GM23248 (cell line): ENCODE measurements around the gene FAM241B.

Experiments
- EZH2 ChIP-seq: fragments of 200-600 bp; sonication (generic); IDR thresholded peaks from 2 replicates; pipeline ENCODE4 v1.6.1; 2018; ENCODE audit warnings: antibody characterized with exemption, mild to moderate bottlenecking; ENCODE audit not compliant: insufficient read depth, poor library complexity, severe bottlenecking
- EZH2phosphoT487 ChIP-seq: fragments of 200-600 bp; sonication (generic); IDR thresholded peaks from 2 replicates; pipeline ENCODE4 v1.6.1; 2018; ENCODE audit warnings: antibody characterized with exemption, moderate library complexity, mild to moderate bottlenecking, low read depth; ENCODE audit not compliant: insufficient read depth

DNA sequence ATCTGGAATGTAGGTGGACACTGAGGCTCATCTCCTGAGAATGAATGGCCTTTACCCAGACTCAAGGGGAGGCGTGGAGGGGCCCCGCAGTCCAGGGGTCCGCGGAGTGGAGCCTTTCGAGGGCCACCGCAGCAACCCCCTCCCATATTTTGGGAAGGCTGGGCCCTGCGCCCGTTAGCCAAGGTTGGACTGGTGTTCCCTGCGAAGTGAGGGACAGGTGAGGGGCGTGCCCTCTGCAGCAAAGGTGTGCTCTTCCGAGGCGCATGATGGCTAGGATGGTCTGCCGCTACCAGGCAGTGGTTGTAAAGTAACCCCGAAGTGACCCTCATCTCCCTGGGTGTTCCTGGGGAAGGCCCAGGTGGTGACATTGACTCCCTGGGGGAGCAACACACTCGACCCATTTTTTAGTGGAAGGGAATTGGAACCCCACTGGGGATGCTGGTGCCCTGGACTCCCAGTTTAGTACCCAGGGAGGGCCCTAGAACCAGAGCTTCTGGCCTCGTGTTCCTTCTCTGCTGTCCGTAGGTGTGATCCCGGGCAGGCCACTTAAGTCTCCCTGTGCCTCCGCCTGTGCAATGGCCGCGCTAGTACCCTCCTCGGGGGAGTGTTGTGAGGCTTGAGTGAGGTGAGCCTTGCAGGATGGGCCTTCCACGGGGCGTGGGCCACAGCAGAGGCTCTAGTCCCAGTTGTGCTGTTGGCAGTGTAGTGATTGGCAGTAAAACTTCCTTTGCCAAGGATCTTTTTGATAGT lies 779 bp downstream of the FAM241B start:
- TF ChIP-seq EZH2phosphoT487, result no peak
- TF ChIP-seq EZH2, result no peak
